Hepatocyte (in vitro differentiated cells): ENCODE measurements around the gene CTAGE9. TPM values are rescaled to one million over a fixed set of nuclear protein-coding genes. Genes with fewer than 3 reads are reported as not detected.
"Not testable (repeated sequence)": the region's sequence is repeated elsewhere in the genome, so short reads cannot be mapped to it uniquely, and the experiment has no call there.

Source experiments
- DNase-seq: peaks from one replicate; pipeline ENCODE4 v3.0.0-alpha.2; 2016; ENCODE audit warnings: low spot score
- H2AFZ ChIP-seq: fragments of 200-600 bp; sonication (generic); 2 replicates; pipeline ENCODE4 v1.6.0; 2016; ENCODE audit warnings: antibody characterized with exemption, mild to moderate bottlenecking
- H3K27ac ChIP-seq: fragments of 200-600 bp; sonication (generic); 2 replicates; pipeline ENCODE4 v1.5.1; 2016; ENCODE audit warnings: mild to moderate bottlenecking
- H3K27me3 ChIP-seq: fragments of 200-600 bp; sonication (generic); 2 replicates; pipeline ENCODE4 v1.6.1; 2016
- H3K36me3 ChIP-seq: fragments of 200-600 bp; sonication (generic); replicated peaks from 2 replicates; pipeline ENCODE4 v1.5.1; 2016; ENCODE audit warnings: low read depth; ENCODE audit not compliant: insufficient read depth
- H3K4me1 ChIP-seq: fragments of 200-600 bp; sonication (generic); 2 replicates; pipeline ENCODE4 v1.5.1; 2016; ENCODE audit warnings: mild to moderate bottlenecking, moderate library complexity; ENCODE audit not compliant: insufficient read depth
- H3K4me2 ChIP-seq: fragments of 200-600 bp; sonication (generic); 2 replicates; pipeline ENCODE4 v1.6.0; 2016
- H3K4me3 ChIP-seq: fragments of 200-600 bp; sonication (generic); 2 replicates; pipeline ENCODE4 v1.5.1; 2016; ENCODE audit warnings: mild to moderate bottlenecking
- H3K79me2 ChIP-seq: fragments of 200-600 bp; sonication (generic); 2 replicates; pipeline ENCODE4 v1.6.0; 2017; ENCODE audit warnings: mild to moderate bottlenecking
- H3K9me2 ChIP-seq: fragments of 200-600 bp; sonication (generic); replicated peaks from 2 replicates; pipeline ENCODE4 v1.6.0; 2017; ENCODE audit warnings: mild to moderate bottlenecking; ENCODE audit not compliant: insufficient read depth
- H3K9me3 ChIP-seq: fragments of 200-600 bp; sonication (generic); 2 replicates; pipeline ENCODE4 v1.5.1; 2016; ENCODE audit warnings: low read depth, mild to moderate bottlenecking
- H4K20me1 ChIP-seq: fragments of 200-600 bp; sonication (generic); 2 replicates; pipeline ENCODE4 v1.6.0; 2016; ENCODE audit warnings: mild to moderate bottlenecking; ENCODE audit not compliant: insufficient read depth, poor library complexity, severe bottlenecking
- CTCF ChIP-seq: fragments of 200-600 bp; sonication (generic); IDR thresholded peaks from 2 replicates; pipeline ENCODE4 v1.5.1; 2016; ENCODE audit warnings: antibody characterized with exemption, mild to moderate bottlenecking; ENCODE audit not compliant: poor library complexity
- EZH2 ChIP-seq: fragments of 200-600 bp; sonication (generic); IDR thresholded peaks from 2 replicates; pipeline ENCODE4 v1.6.1; 2016; ENCODE audit warnings: antibody characterized with exemption, mild to moderate bottlenecking, borderline replicate concordance
- EZH2phosphoT487 ChIP-seq: fragments of 200-600 bp; sonication (generic); IDR thresholded peaks from one replicate; pipeline ENCODE4 v1.6.1; 2018; ENCODE audit warnings: antibody characterized with exemption, mild to moderate bottlenecking, low read depth, moderate library complexity; ENCODE audit not compliant: unreplicated experiment, severe bottlenecking
- WGBS: methylation state at CpG from one replicate; pipeline ENCODE4 v1.1.6; 2016; ENCODE audit warnings: low lambda C conversion rate; ENCODE audit errors: missing lambda C conversion rate; 5-methylcytosine and 5-hydroxymethylcytosine counted together
- polyA plus RNA-seq: library from polyadenylated mRNA; unstranded; fragments of >200 nt; fragmentation: Nextera tagmentation; extraction: Ambion mirVana; gene quantifications from 2 replicates; pipeline ENCODE4 v1.2.1, GENCODE V29; 2016
- total RNA-seq: library from RNA; depleted of rRNA; stranded (reverse); fragments of >200 nt; gene quantifications from 2 replicates; pipeline ENCODE4 v1.2.3, GENCODE V29; 2014

CTAGE9 gene
- total and polyA plus RNA-seq, 2 experiments from 2014 or later = 0.20 TPM; not detected in 1

GRCh38 chr6:131754715-131755567, 44.1 kb upstream of the CTAGE9 start:
- no peaks in the 10 kb centered on the region for H3K27me3 ChIP-seq
- no peaks in the 10 kb centered on the region for H3K4me1 ChIP-seq
- 42% methylated on average over 9 of the region's 9 CpGs for WGBS
- H3K9me3 ChIP-seq = no peaks in the 10 kb centered on the region
- H3K4me3 ChIP-seq = no peak overlapping the region
- peak overlapping the region; percentile 1 for H3K4me2 ChIP-seq
- TF ChIP-seq CTCF (no peak), EZH2phosphoT487 (no peak), EZH2 (no peak)
- H4K20me1 ChIP-seq = no peaks in the 10 kb centered on the region
- H3K36me3 ChIP-seq = no peaks in the 10 kb centered on the region
- no peak for DNase-seq
- H3K27ac ChIP-seq = no peak overlapping the region
- no peaks in the 10 kb centered on the region for H3K79me2 ChIP-seq
- no peaks in the 10 kb centered on the region for H3K9me2 ChIP-seq
- no peak overlapping the region for H2AFZ ChIP-seq

- H3K27ac ChIP-seq = no peak overlapping the region
- no peak overlapping the region for H3K4me2 ChIP-seq
Measured at GRCh38 chr6:131754088-131754487, 43.3 kb upstream of the CTAGE9 start.

GRCh38 chr6:131751012-131751715, 40.3 kb upstream of the CTAGE9 start:
- not testable (repeated sequence) for H3K9me3 ChIP-seq, H3K4me3 ChIP-seq, DNase-seq, H3K27ac ChIP-seq, H3K36me3 ChIP-seq, H3K4me1 ChIP-seq, H4K20me1 ChIP-seq, H3K79me2 ChIP-seq, H3K27me3 ChIP-seq, H2AFZ ChIP-seq, H3K4me2 ChIP-seq, H3K9me2 ChIP-seq
- WGBS = 84% methylated on average over 10 of the region's 10 CpGs

More at GRCh38 chr6:131754088-131754487, 43.3 kb upstream of the CTAGE9 start:
- Histone ChIP-seq H3K4me3 (no peak overlapping the region), H3K36me3 (no peaks in the 10 kb centered on the region), H4K20me1 (no peaks in the 10 kb centered on the region), H3K27me3 (no peaks in the 10 kb centered on the region), H3K9me2 (no peaks in the 10 kb centered on the region), H3K79me2 (no peaks in the 10 kb centered on the region), H3K9me3 (no peaks in the 10 kb centered on the region), H3K4me1 (no peaks in the 10 kb centered on the region), H2AFZ (no peak overlapping the region)
- TF ChIP-seq EZH2phosphoT487 (no peak), CTCF (no peak), EZH2 (no peak)
- 75% methylated on average over 1 of the region's 1 CpG for WGBS
- no peak for DNase-seq

- H3K9me2 ChIP-seq = no peaks in the 10 kb centered on the region
Measured at GRCh38 chr6:131749023-131749422, 38.2 kb upstream of the CTAGE9 start.

More at GRCh38 chr6:131749023-131749422, 38.2 kb upstream of the CTAGE9 start:
- no peak overlapping the region for H2AFZ ChIP-seq
- 94% methylated on average over 7 of the region's 7 CpGs for WGBS
- H3K27ac ChIP-seq = no peak overlapping the region
- H3K4me2 ChIP-seq = no peak overlapping the region
- H3K36me3 ChIP-seq = no peaks in the 10 kb centered on the region
- TF ChIP-seq EZH2 (no peak), CTCF (no peak), EZH2phosphoT487 (no peak)
- no peaks in the 10 kb centered on the region for H3K9me3 ChIP-seq
- no peaks in the 10 kb centered on the region for H3K27me3 ChIP-seq
- H3K79me2 ChIP-seq = no peaks in the 10 kb centered on the region
- H3K4me3 ChIP-seq = no peak overlapping the region
- H4K20me1 ChIP-seq = no peaks in the 10 kb centered on the region
- H3K4me1 ChIP-seq = no peaks in the 10 kb centered on the region
- no peak for DNase-seq
